HEK293T (cell line): ENCODE measurements around the gene DNAJA2.

Experiments used
- CTCF ChIA-PET: fragments of 350-600 bp; formaldehyde crosslinking; extraction: SDS; loops from one replicate; lab custom pipeline; 2021; ENCODE audit warnings: antibody characterized with exemption, inconsistent platforms; lab: Yijun Ruan, JAX
- POLR2A ChIA-PET: fragments of 350-600 bp; formaldehyde crosslinking; extraction: SDS; loops from one replicate; lab custom pipeline; 2020; ENCODE audit warnings: antibody characterized with exemption, inconsistent platforms; lab: Yijun Ruan, JAX
- DNase-seq: peaks from one replicate; pipeline ENCODE4 v3.0.0; 2012; ENCODE audit warnings: mixed read lengths; ENCODE audit errors: extremely low spot score
- ARNT ChIP-seq: fragments of 450-650 bp; IDR thresholded peaks from 2 replicates; pipeline ENCODE4 v1.6.1; 2017; ENCODE audit warnings: mild to moderate bottlenecking
- BHLHE40 ChIP-seq: fragments of 450-650 bp; IDR thresholded peaks from 2 replicates; pipeline ENCODE4 v1.6.1; 2016; ENCODE audit warnings: mild to moderate bottlenecking, moderate library complexity, borderline replicate concordance
- CTBP1 ChIP-seq: fragments of 450-650 bp; IDR thresholded peaks from 2 replicates; pipeline ENCODE4 v1.6.1; 2016; ENCODE audit warnings: borderline replicate concordance
- ELF4 ChIP-seq: fragments of 450-650 bp; IDR thresholded peaks from 2 replicates; pipeline ENCODE4 v1.6.1; 2017; ENCODE audit warnings: antibody characterized with exemption
- FOXA1 ChIP-seq: fragments of 450-650 bp; IDR thresholded peaks from 2 replicates; pipeline ENCODE4 v1.6.1; 2016; ENCODE audit warnings: mild to moderate bottlenecking
- FOXK2 ChIP-seq: fragments of 450-650 bp; IDR thresholded peaks from 2 replicates; pipeline ENCODE4 v1.6.1; 2016; ENCODE audit warnings: mild to moderate bottlenecking
- FOXM1 ChIP-seq: fragments of 450-650 bp; IDR thresholded peaks from 2 replicates; pipeline ENCODE4 v1.6.1; 2017; ENCODE audit warnings: mild to moderate bottlenecking, borderline replicate concordance
- HDGF ChIP-seq: fragments of 450-650 bp; IDR thresholded peaks from 2 replicates; pipeline ENCODE4 v1.6.1; 2017; ENCODE audit warnings: antibody characterized with exemption, borderline replicate concordance
- L3MBTL2 ChIP-seq: fragments of 450-650 bp; conservative IDR thresholded peaks from 2 replicates; pipeline ENCODE4 v1.6.1; 2016; ENCODE audit warnings: mild to moderate bottlenecking
- LEF1 ChIP-seq: fragments of 450-650 bp; IDR thresholded peaks from 2 replicates; pipeline ENCODE4 v1.6.1; 2017; ENCODE audit warnings: mild to moderate bottlenecking, borderline replicate concordance
- NFRKB ChIP-seq: fragments of 450-650 bp; IDR thresholded peaks from 2 replicates; pipeline ENCODE4 v1.6.1; 2016; ENCODE audit warnings: mild to moderate bottlenecking, moderate library complexity
- PKNOX1 ChIP-seq: fragments of 450-650 bp; IDR thresholded peaks from 2 replicates; pipeline ENCODE4 v1.6.1; 2016
- SP1 ChIP-seq: fragments of 450-650 bp; IDR thresholded peaks from 2 replicates; pipeline ENCODE4 v1.6.1; 2017
- SUZ12 ChIP-seq: fragments of 450-650 bp; IDR thresholded peaks from 2 replicates; pipeline ENCODE4 v1.6.1; 2016; ENCODE audit warnings: mild to moderate bottlenecking
- TARDBP ChIP-seq: fragments of 450-650 bp; IDR thresholded peaks from 2 replicates; pipeline ENCODE4 v1.6.1; 2016
- ZNF384 ChIP-seq: fragments of 450-650 bp; IDR thresholded peaks from 2 replicates; pipeline ENCODE4 v1.6.1; 2016

DNAJA2 gene

GRCh38 chr16:46997844-46998243, 24.4 kb upstream of the DNAJA2 start:
- TF ChIP-seq CTBP1, result no peak
- no peak for TF ChIP-seq ARNT
- TF ChIP-seq BHLHE40, result no peak
- no peak for TF ChIP-seq PKNOX1
- TF ChIP-seq HDGF, result no peak
- no peak for TF ChIP-seq LEF1
- no peak for TF ChIP-seq L3MBTL2
- no peak for TF ChIP-seq TARDBP
- TF ChIP-seq ZNF384, result no peak
- ChIA-PET POLR2A (no interaction called here), CTCF (no interaction called here)
- no peak for DNase-seq

DNA sequence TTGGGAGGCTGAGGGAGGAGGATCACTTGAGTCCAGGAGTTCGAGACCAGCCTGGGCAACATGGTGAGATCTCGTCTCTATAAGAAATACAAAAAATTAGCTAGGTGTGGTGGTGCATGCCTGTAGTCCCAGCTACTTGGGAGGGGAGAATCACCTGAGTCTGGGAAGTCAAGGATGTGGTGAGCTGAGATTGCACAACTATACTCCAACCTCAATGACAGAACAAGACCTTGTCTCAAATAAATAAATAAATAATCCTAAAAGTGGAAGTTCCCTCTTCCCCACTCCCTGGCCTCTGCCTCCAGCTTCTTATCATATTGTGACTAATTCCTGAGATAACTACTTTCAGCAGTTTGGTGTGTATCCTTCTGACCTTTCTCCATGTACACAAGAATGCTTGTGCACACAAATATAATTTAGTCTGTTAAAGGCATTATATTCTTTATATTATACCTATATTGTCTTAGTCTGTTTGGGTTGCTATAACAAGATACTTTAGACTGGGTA, 23.5 kb upstream of the DNAJA2 start:
- DNase-seq, result no peak
- ChIA-PET CTCF (no interaction called here), POLR2A (no interaction called here)
- TF ChIP-seq FOXM1 (no peak), BHLHE40 (no peak), FOXA1 (no peak), ELF4 (no peak), ZNF384 (no peak), ARNT (no peak), TARDBP (no peak), SUZ12 (no peak), FOXK2 (no peak), HDGF (no peak), PKNOX1 (no peak), L3MBTL2 (no peak), LEF1 (no peak), NFRKB (no peak)

GRCh38 chr16:46996391-46996790, 22.9 kb upstream of the DNAJA2 start:
- CTCF ChIA-PET, result no interaction called here
- no peak for TF ChIP-seq NFRKB
- no peak for TF ChIP-seq LEF1
- TF ChIP-seq FOXK2, result no peak
- TF ChIP-seq BHLHE40, result no peak
- TF ChIP-seq SP1, result no peak
- TF ChIP-seq ZNF384, result no peak
- TF ChIP-seq CTBP1, result no peak
- no peak for TF ChIP-seq ARNT
- POLR2A ChIA-PET, result no interaction called here
- no peak for DNase-seq

- ChIA-PET CTCF (no interaction called here), POLR2A (interaction anchor here (1.7 kb wide), 1 partner anchor 18 kb away, joined by 5 read pairs; the partner anchor contains the start of gene DNAJA2)
- TF ChIP-seq L3MBTL2 (no peak), FOXM1 (no peak), ELF4 (no peak), FOXK2 (no peak), PKNOX1 (no peak), ARNT (no peak), CTBP1 (no peak), NFRKB (no peak), HDGF (no peak), SUZ12 (no peak), ZNF384 (no peak), BHLHE40 (no peak), TARDBP (no peak), SP1 (no peak), FOXA1 (no peak), LEF1 (no peak)
- no peak for DNase-seq
Observed at GRCh38 chr16:46991729-46992704, 18.5 kb upstream of the DNAJA2 start.

- ChIA-PET POLR2A (interaction anchor here (1.3 kb wide), 1 partner anchor 13 kb away, joined by 5 read pairs; the partner anchor contains the start of gene DNAJA2), CTCF (no interaction called here)
- TF ChIP-seq FOXM1, result no peak
- TF ChIP-seq ELF4, result no peak
- TF ChIP-seq FOXK2, result no peak
- DNase-seq, result no peak
Observed at GRCh38 chr16:46986896-46987295, 13.4 kb upstream of the DNAJA2 start.

GRCh38 chr16:46986438-46986837, 13.0 kb upstream of the DNAJA2 start:
- DNase-seq, result no peak
- POLR2A ChIA-PET, result interaction anchor here (1.3 kb wide), 1 partner anchor 12 kb away, joined by 5 read pairs; the partner anchor contains the start of gene DNAJA2
- CTCF ChIA-PET, result interaction anchor here (0.6 kb wide), 1 partner anchor 197 kb away, joined by 4 read pairs; no protein-coding TSS in a partner anchor

More at GRCh38 chr16:46986438-46986837, 13.0 kb upstream of the DNAJA2 start:
- TF ChIP-seq PKNOX1, result no peak
- no peak for TF ChIP-seq HDGF
